ENCODE results near the gene PCBP3.
A peak's percentile ranks its signal among the peaks of the same experiment; 100 is the strongest.

Gene PCBP3

DNA sequence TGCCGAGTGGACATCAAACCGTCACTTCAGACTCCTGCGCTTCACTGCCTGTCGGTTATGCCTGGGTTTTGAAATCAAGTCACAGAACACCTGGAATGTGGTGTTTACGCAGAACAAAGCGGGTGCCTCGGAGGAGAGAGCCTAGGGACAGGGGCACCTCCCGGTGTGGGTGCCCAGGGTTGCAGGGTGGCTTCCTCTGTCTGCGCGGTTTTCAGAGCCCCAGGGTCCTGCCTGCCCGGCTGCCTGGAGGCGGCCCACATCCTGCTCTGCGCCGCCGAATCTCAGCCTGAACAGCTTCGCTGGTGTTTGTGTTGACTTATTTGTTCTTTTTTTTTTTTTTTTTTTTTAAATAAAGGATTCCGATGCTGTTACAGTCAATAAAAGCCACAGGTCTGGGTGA lies 224.6 kb downstream of the PCBP3 start:
- DNase-seq, result no peak

DNA sequence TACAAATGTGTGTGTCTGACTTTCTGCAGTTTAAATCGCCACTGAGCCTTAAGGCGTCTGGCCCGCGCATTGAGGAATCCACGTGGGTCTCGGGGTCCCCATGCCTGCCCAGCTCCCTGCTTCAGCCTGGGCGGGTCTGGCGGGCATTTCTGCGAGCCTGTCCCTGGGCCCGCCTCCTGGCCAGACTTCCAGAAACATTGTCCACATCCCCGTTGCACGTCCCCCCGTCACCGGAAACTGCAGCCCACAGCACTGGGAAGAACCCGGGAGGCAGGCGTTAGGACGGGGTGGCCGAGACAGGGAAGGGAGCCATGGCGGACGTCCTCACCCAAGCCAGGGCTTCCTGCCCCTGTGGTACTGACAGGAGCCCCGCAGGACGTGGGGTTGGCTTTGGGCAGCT lies 225.0 kb downstream of the PCBP3 start:
- DNase-seq, result no peak

DNA sequence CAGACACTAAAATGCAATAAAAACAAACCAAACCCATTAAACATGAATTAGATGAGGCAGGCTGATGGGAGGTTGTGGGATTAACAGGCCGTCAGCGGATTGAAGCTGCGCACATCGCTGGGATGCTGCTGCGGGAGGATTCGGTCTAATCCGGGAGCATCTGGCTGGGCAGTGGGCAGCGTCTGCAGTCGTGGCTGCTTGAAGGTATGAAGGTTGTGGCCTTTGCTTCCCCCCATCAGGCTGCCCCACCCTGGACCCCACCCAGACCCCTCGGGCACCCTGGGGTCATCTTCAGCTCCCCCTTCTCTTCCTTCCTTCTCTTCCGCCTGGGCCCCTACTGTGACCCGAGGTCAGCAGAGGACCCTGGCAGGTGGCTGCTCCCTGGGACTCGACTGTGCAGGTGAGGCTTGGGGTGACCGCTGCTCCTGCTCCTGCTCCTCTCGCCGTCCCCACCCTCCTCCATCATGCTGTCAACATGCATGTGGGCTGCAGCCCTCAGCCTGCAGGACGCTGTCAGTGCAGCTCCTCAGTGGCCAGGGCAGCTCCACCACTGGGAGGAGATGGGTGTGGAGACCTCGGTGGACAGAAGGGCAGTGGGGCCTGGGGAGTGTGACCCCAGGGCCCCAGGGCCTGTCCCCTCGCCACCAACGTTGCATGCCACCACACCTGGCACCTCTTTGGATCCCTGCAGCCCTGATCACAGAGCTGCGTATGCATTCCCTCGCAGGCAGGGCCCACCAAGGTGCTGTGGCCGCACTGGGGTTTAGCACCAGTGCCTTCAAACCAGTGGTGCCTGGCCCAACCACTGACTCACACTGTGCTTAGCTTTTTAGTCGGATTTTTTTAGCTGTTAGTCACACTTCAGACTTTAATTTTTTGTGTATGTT lies 225.8 kb downstream of the PCBP3 start:
- no peak for DNase-seq

DNA sequence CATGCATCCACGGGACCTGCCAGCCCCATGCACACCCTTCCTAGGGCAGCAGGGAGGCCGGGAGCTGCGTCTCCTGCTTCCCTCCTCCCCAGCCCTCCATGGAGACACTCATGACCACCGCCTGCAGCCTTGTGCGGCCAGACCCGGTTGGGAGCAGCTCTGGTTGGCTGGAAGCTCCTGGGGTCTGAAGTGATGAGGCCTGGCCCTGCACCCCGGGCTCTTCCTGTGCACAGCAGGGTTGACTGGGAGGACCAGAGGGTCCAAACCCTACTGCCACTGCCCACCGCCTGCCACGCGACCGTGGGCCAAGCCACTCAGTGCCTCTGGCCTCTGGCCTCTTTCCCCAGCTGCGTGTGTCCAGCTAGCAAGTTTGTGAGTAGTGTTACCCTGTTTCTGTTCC lies 226.9 kb downstream of the PCBP3 start:
- no peak for DNase-seq

DNA sequence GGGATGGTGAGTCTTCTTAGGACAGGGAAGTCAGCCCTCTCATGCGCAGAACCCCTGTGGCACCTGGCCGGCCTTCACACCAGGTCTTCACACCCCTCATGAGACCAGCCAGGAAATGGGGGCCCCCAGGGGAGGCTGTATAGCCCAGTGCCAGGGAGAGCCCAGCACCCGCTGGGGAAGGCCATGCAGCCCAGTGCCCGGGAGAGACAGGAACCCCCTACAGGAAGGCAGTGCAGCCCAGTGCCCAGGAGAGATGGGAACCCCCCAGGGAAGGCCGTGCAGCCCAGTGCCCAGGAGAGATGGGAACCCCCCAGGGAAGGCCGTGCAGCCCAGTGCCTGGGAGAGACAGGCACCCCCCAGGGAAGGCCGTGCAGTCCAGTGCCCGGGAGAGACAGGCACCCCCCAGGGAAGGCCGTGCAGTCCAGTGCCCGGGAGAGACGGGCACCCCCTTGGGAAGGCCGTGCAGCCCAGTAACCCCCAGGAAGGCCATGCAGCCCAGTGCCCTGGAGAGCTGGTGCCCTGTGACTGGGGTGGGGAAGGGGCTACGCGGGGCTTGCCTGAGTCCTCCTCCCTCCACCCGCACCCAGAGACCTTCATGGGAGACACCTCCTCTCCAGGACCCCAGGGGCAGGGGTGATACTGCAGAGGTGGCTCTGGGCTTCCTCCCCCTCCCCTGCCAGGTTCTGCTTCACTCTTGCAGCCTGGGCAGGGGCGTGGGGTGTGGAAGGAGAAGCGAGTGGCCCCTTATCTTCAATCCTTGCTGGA lies 227.5 kb downstream of the PCBP3 start:
- no peak for DNase-seq

DNA sequence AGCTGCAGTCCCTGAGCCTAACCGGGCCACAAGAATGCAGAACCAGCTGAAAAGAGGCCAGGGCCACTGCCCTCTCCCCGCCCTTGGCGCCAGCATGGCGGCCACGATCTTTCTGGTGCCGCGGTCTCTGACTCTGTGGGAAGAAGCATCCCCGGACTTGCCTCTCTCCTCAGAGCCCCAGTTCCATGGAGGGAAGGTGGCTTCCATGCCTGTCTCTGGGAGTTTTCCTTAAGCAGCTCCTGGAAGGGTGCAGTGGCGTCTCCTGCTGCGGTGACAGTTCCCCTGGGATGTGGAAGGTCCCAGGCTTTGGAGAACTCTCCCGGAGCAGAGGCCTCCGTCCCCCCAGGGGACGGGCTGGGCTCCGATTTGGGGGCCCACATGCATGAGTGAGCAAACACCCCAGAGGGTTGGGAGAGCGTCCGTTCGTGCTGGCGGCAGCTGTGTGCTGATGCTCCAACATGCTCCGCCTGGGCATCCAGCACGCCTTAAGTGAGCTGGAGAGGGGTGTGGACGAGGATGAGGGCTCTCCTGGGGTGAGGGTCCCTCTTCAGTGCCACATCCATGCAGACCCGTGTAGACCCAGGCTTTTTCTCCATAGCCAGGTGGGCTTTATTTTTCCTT lies 228.2 kb downstream of the PCBP3 start:
- no peak for DNase-seq

DNA sequence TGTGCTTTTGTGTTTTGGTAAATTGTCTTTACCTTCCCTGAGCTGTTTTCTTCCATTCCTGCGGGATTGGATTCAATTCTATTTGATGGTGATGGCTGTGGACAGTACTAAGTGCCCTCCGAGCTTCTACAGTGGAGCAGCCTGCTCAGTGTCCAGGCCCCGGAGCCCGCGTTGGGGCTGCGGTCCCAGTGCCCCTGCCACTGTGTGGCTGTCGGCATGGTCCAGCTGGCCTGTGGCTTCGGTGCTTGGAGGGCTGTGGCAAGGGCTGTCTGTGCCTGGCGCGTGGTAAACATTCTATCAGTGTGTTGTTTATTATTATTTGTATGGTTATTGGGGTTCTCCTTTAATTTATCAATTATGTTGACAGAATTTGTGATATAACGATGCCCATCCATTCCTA lies 228.9 kb downstream of the PCBP3 start:
- no peak for DNase-seq

DNA sequence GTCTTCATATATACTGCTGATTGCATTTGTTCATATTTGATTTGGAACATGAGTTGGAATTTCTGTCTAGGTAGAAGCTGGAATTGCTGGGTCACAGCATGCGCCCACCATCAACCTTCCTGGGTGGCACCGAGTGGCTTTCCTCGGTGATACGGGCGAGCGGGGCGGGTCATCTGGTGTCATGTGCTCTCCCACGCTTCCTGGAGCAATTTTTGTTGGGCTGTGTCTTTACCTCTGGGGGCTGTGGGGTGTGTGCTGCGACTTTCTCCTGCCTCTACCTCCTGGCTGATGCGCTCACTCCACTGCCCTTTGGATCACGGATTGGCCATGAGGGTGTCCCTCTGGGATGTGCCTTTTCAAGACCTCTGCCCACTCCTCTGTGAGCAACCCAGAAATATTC lies 229.4 kb downstream of the PCBP3 start:
- DNase-seq, result no peak

DNA sequence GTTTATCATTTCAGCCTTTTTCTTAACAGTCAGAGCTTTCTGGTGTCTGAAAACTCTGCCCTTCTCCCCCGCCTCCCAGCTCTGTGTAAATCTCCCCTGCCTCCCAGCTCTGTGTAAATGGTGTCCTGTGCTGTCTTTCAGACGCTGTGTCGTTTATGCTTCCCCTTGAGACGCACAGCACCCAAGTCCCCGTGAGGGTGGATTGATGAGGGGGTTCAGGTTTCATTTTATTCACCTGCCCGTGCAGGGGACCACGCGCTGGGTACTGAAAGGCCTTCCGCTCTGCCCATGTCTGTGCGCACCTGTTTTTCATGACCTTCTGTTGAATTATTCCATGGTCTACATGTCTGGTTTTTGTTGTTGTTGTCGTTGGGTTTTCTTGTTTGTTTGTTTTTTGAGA lies 229.9 kb downstream of the PCBP3 start:
- DNase-seq, result no peak

DNA sequence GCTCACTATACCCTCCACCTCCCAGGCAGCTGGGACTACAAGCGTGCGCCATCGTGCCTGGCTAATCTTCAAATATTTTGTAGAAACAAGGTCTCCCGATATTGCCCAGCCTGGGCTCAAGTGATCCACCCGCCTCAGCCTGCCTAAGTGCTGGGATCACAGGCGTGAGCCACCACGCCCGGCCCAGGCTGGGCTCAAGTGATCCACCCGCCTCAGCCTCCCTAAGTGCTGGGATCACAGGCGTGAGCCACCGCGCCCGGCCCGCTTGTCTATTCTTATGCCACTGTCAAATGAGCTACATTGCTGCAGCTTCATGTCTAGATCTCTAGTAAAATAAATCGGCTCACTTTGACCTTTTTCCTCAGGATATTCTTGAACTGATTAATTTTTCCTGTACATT lies 230.3 kb downstream of the PCBP3 start:
- no peak for DNase-seq

DNA sequence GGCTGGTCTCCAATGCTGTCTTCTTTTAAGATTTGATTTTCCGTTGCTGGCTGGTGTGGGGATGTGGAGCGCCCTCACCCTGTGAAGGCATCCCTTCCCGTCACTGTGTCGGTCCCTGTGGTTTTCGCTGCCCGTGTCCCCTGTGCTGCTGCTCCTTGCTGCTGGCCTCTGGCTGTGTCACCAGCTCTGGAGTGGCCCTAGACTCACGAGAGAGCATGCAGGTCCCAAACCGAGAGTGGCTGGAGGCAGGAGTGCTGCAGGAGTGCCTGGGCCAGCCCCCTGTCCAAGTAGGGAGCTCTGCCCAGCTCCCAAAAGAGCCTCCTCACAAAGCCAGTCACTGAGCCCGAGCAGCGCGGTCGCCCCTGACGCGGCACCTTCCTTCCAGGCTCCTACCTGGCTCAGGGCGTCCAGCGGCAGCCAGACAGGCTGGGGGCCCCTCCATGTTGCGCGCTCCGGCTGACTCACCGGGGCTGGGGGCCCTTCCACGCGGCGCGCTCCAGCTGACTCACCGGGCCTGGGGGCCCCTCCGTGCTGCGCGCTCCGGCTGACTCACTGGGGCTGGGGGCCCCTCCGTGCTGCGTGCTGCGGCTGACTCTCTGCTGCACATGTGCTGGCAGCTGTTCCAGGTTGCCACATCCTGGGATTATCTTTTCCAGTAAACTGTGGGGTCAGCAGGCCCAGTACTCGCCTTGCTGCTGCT lies 231.3 kb downstream of the PCBP3 start:
- DNase-seq, result peak; percentile 21

DNA sequence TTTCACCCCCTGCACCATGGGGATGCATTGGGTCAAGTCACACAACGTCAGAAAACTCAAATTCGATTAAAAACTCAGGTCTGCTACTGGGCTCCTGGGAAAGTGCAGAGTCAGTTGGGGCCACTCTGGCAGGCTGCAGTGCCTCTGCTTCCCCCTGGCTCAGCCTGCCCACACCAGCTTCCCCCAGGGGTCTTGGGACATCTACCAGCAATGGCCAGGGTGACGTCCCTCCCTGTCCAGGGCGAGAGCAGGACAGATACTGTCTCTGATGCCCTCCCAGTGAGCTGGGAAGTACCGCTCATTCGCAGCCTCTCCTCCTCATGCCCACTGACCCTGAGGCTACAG lies 231.9 kb downstream of the PCBP3 start:
- DNase-seq, result no peak

DNA sequence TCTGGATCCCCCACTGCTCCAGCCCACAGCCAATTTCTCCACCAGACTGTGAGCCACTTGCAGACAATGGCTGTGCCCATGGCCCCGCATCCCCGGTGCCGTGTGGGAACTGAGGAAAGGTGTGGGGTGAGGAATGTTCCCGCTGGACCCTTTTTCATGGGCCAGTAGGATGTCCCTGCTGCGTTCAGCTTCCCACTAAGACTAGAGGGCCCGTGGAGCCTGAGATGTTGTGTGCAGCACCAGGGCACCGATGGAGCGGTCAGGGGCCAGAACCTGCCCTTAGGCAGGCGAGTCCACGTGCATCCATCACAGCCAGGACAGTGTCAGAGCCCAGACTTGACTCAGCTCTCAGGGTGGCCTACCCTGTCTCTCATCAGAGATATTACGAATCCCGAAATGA lies 232.4 kb downstream of the PCBP3 start:
- DNase-seq, result no peak

DNA sequence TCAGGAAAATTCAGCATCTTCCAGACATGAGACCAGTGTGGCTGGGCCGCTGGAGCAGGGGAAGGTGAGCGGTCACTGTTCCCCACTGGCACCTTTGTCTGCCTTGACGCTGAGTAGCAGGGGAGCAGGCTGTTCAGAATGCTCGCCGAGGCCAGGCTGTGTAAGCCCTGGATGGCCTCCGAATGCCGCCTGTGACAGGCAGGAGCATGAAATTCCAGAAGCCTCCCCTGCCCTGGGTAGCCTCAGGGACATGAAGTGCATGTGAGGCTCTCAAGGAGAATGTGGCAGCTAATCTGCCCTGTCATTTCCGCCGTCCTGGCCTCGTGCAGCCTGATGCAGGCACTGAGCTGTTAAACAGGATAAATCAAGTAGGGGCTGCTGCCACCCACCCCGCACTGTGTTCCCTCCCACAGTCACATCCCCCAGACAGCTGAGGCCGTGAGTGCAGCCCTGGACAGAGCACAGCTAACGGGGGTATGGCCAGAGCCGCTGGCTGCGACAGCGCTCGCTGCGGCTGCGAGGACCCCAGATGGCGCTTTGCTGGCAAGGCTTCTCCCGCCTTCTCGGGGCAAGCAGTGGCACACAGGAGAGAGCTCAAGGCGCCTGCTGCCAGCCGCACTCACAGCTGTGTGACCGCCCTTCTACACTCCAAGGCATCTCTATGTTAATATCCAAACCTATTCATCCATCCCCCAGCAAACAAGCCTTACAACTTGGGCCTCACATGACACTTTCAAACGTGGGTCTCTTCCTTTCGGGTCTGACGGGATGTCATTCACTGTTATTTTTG lies 233.1 kb downstream of the PCBP3 start:
- DNase-seq, result no peak

DNA sequence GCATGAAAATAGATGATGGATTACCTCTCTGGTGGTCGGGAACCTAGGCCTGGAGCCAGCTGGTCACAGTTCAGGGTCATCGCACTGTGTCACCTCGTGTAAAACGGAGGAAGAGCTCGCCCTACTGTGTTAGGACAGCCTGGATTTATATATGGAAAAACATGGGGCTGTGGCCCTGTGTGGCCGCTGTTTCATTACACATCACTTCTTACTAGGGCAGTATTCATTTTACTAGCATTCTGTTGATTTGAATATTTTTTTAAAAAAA lies 233.6 kb downstream of the PCBP3 start:
- DNase-seq, result no peak

DNA sequence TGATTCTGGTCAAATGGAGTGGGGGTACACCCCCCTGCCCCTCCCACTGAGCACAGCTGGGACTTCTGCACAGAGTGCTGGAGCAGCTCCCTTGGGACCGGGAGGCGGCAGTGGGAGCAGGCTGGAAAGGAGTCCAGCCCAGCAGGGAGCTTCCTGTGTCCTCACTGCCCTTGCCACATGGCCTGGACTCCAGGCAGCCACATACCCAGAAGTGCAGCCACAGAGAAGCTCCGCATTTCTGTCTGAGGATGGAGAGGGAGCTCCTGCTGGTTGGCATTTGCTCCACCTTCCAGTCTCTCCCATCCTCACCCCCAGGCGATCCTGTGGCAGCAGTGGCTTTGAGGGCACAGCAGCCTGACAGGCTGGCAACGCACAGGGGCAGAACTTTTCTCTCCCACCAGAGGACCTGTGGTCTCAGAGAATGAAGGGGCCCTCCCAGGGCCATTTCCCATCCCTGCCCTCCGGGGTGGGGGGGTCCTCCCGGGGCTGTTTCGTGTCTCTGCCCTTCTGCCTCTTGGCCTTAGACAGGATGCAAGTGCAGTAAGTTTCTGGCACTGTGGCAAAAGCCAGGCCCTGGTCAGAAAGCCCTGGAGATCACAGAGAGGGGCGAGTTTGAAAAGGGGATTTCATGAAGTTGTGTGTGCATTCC lies 234.4 kb downstream of the PCBP3 start:
- no peak for DNase-seq

DNA sequence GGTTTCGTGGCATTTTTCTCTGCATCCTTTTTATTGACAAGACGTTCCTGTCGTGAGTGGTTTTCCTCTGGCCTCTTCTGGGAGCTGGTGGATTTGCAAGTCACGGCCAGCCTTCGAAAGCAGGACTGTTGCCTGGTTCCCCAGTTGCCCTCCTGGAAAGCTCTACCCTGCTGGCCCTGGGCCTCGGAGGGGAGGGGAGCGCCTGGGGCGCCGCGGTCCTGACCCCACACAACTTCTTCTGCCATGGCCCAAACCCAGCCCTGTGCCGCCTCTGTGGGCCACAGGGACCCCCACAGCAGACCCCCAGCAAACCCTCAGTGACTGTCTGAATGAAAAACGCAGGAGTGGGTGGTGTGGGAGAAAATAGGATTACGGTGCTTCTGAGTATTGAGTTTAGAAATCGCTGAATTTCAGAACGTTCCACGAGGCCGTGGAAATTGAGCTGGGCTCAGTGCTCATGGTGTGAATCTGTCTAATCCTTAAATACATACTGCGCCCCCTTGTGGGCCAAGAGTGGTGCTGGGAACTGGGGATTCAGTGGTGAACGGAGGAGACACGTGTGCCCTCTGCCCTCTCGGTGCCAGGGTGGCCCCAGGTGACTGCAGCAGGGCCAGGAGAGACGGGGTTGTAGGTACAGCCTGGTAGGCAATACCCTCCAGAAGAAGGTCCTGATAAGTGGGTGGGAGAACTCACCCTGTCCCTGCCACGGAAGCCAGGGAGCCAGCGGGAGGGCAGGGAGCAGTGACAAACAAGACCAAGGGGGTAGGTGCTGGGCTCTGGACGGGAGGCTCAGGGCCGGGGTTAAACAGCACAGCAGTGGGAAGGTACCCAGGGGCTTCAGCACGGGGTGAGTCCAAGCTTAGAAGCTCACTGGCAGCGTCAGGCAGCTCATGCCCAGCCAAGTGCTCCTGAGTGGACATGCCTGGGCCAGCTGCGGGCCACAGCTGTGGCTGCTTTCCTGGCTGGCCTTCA lies 236.9 kb downstream of the PCBP3 start:
- DNase-seq, result peak; percentile 76

DNA sequence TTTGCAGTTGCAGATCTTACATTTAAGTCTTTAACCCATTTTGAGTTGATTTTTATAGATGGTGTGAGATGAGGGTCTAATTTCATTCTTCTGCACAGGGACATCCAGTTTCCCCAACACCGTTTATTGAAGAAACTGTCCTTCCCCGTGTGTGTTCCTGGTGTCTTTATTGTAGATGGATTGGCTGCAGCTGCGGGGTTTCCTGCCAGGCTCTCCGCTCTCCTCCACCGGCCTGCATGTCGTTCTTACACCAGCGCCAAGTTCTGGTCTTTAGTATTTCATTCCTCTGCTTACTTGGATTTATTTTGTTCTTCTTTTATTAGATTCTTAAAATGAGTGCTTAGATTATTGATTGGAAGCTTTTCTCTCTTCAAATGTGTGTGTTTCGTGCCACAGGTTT lies 239.1 kb downstream of the PCBP3 start:
- DNase-seq, result no peak

DNA sequence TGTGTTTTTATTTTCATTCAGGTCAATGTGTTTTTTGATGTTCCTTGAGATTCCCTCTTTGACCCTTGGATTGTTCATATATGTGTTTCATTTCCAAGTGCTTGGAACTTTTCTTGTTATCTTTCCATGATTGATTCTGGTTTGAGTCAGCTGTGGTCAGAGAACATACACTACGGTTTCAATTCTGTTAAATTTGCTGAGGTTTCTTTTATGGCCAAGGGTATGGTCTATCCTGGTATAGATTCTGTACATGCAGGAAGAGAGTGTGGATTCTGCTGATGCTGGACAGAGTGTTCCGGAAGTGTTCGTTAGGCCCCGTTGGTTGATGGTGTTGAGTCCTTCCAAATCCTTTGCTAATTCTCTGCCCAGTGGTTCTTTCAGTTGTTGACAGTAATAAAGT lies 239.6 kb downstream of the PCBP3 start:
- DNase-seq, result no peak

DNA sequence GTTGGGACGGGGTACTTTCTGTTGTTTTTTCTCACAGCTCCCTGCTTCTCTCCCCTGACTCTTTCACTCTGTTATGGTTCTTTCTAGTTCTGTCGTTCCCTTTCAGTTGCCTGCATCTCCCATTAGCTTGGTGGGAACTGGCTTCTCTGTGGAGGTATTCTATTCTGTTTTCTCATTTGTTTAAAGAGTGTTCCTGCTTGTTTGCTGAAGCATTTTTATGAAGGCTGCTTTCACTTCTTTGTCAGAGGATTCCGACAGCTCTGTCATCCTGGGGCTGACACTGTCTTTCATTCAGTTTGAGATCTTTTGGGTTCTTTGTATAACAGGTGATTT lies 242.0 kb downstream of the PCBP3 start:
- DNase-seq, result no peak

DNA sequence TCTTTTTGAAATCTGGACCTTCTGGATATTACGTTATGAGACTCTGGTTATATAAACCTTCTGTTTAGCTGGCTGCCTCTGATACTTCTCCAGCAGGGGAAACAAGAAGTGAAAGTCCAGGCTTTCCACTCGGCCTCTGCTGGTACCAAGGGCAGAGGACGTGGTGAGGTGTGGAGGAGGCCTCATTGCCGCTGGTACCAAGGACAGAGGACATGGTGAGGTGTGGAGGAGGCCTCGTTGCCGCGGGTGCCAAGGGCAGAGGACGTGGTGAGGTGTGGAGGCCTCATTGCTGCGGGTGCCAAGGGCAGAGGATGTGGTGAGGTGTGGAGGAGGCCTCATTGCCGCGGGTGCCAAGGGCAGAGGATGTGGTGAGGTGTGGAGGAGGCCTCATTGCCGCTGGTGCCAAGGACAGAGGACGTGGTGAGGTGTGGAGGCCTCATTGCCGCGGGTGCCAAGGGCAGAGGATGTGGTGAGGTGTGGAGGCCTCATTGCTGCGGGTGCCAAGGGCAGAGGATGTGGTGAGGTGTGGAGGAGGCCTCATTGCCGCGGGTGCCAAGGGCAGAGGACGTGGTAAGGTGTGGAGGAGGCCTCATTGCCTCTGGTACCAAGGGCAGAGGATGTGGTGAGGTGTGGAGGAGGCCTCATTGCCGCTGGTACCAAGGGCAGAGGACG lies 242.5 kb downstream of the PCBP3 start:
- peak; percentile 55 for DNase-seq

Data from CD4-positive, alpha-beta T cell treated with Interleukin-17A for 4 hours (primary cell).